Measurements from ENCODE around the gene CCN6. TPM values are rescaled to one million over a fixed set of nuclear protein-coding genes. Genes with fewer than 3 reads are reported as not detected.

Gene CCN6
- total RNA-seq, 4 donors from 2014 or later, result 0.38 TPM; not detected in 3

- H3K4me3 ChIP-seq, result no peak overlapping the region
- H3K27me3 ChIP-seq, result no peaks in the 10 kb centered on the region
- H3K27ac ChIP-seq, result no peak overlapping the region
- H3K4me1 ChIP-seq, result no peaks in the 10 kb centered on the region
- 88 to 89% methylated on average over 4 of the region's 4 CpGs for WGBS, 2 donors
- H3K36me3 ChIP-seq, result no peaks in the 10 kb centered on the region
- H3K9me3 ChIP-seq, result no peaks in the 10 kb centered on the region
- intact Hi-C loops (cut with DNase I), result no loop called here
- no peak for DNase-seq
- TF ChIP-seq CTCF (IDR thresholded peaks at IDR 0.05) (no peak), POLR2A (IDR thresholded peaks at IDR 0.05) (no peak)
Measured at GRCh38 chr6:112061605-112062004, 7.7 kb downstream of the CCN6 start.

- DNase-seq, result no peak
- 74% methylated on average over 3 of the region's 3 CpGs for WGBS, 2 donors
- TF ChIP-seq CTCF (IDR thresholded peaks at IDR 0.05) (no peak), POLR2A (IDR thresholded peaks at IDR 0.05) (no peak)
- Histone ChIP-seq H3K27me3 (no peaks in the 10 kb centered on the region), H3K4me1 (no peaks in the 10 kb centered on the region), H3K36me3 (no peaks in the 10 kb centered on the region), H3K27ac (no peak overlapping the region), H3K9me3 (no peaks in the 10 kb centered on the region), H3K4me3 (no peak overlapping the region)
- intact Hi-C loops (cut with DNase I), result no loop called here
Measured at GRCh38 chr6:112062966-112063365, 9.1 kb downstream of the CCN6 start.

- DNase-seq, result no peak
- TF ChIP-seq POLR2A (IDR thresholded peaks at IDR 0.05) (no peak), CTCF (IDR thresholded peaks at IDR 0.05) (no peak)
- Histone ChIP-seq H3K27ac (no peak overlapping the region), H3K27me3 (no peaks in the 10 kb centered on the region), H3K36me3 (peaks cover 0 to 19% (median 0%) of the 10 kb centered on the region in 3 donors), H3K9me3 (no peaks in the 10 kb centered on the region), H3K4me1 (no peaks in the 10 kb centered on the region), H3K4me3 (no peak overlapping the region)
- intact Hi-C loops (cut with DNase I), result no loop called here
- WGBS, 2 donors, result 41 to 53% methylated on average over 6 of the region's 6 CpGs
Measured at GRCh38 chr6:112065426-112065986, 11.6 kb downstream of the CCN6 start.

- H3K36me3 ChIP-seq, result peaks cover 0 to 30% (median 2%) of the 10 kb centered on the region in 3 donors
- WGBS, 2 donors, result 34 to 69% methylated on average over 3 of the region's 3 CpGs
- no peaks in the 10 kb centered on the region for H3K9me3 ChIP-seq
- intact Hi-C loops (cut with DNase I), result no loop called here
- H3K4me1 ChIP-seq, result no peaks in the 10 kb centered on the region
- no peak for DNase-seq
- no peak for TF ChIP-seq CTCF (IDR thresholded peaks at IDR 0.05)
- no peak for TF ChIP-seq POLR2A (IDR thresholded peaks at IDR 0.05)
- H3K27me3 ChIP-seq, result no peaks in the 10 kb centered on the region
- no peak overlapping the region for H3K27ac ChIP-seq
- no peak overlapping the region for H3K4me3 ChIP-seq
Measured at GRCh38 chr6:112066606-112067005, 12.7 kb downstream of the CCN6 start.

GRCh38 chr6:112081569-112081968, 27.7 kb downstream of the CCN6 start:
- intact Hi-C loops (cut with DNase I), result no loop called here
- TF ChIP-seq CTCF (IDR thresholded peaks at IDR 0.05), result no peak
- TF ChIP-seq POLR2A (IDR thresholded peaks at IDR 0.05), result no peak
- no peaks in the 10 kb centered on the region for H3K9me3 ChIP-seq
- no peaks in the 10 kb centered on the region for H3K27me3 ChIP-seq
- no peak for DNase-seq
- H3K36me3 ChIP-seq, result peaks cover 0 to 75% (median under 1%) of the 10 kb centered on the region in 3 donors
- no peak overlapping the region for H3K4me3 ChIP-seq
- 82 to 86% methylated on average over 4 of the region's 4 CpGs for WGBS, 2 donors
- peaks cover 0 to 11% (median 0%) of the 10 kb centered on the region in 3 donors for H3K4me1 ChIP-seq
- H3K27ac ChIP-seq, result no peak overlapping the region
